Chondrocyte (in vitro differentiated cells): ENCODE results near the gene GPR183. TPM values are rescaled to one million over a fixed set of nuclear protein-coding genes. Genes with fewer than 3 reads are reported as not detected.

Experiments used
- DNase-seq: peaks from one replicate; pipeline ENCODE4 v3.0.0; 2021; ENCODE audit warnings: mixed read lengths, low spot score
- H3K27ac Mint-ChIP-seq: one replicate; pipeline ENCODE4 v1.8.0; 2021; ENCODE audit warnings: mild to moderate bottlenecking, moderate library complexity, mixed read lengths; ENCODE audit not compliant: unreplicated experiment
- H3K27me3 Mint-ChIP-seq: 2 replicates; pipeline ENCODE4 v1.8.0; 2021; ENCODE audit warnings: low read depth, mixed read lengths
- H3K36me3 Mint-ChIP-seq: 2 replicates; pipeline ENCODE4 v1.8.0; 2021; ENCODE audit warnings: low read depth, mixed read lengths
- H3K4me1 Mint-ChIP-seq: 2 replicates; pipeline ENCODE4 v1.8.0; 2021; ENCODE audit warnings: low read depth, mild to moderate bottlenecking, mixed read lengths
- H3K4me3 Mint-ChIP-seq: one replicate; pipeline ENCODE4 v1.8.0; 2021; ENCODE audit warnings: mild to moderate bottlenecking, moderate library complexity, mixed read lengths; ENCODE audit not compliant: unreplicated experiment
- H3K9me3 Mint-ChIP-seq: 2 replicates; pipeline ENCODE4 v1.8.0; 2021; ENCODE audit warnings: low read depth, mixed read lengths
- CTCF ChIP-seq: fragments of 200-600 bp; sonication (generic); IDR thresholded peaks from 2 replicates; pipeline ENCODE4 v1.5.0; 2021; ENCODE audit warnings: antibody characterized with exemption, mild to moderate bottlenecking, moderate library complexity
- total RNA-seq: library from RNA; stranded (reverse); gene quantifications from 3 replicates; pipeline ENCODE4 v1.2.1, GENCODE V29; 2021

Gene GPR183
- total RNA-seq, 1 donor from 2014 or later: 5.7 TPM

GRCh38 chr13:99342723-99343315 is 35.6 kb upstream of the GPR183 start:
- Mint-ChIP-seq H3K36me3 (peaks cover 40% of the 10 kb centered on the region), H3K4me3 (no peak overlapping the region), H3K27ac (no peak overlapping the region), H3K4me1 (peaks cover 7% of the 10 kb centered on the region), H3K9me3 (no peaks in the 10 kb centered on the region), H3K27me3 (no peaks in the 10 kb centered on the region)
- DNase-seq: no peak
- no peak for TF ChIP-seq CTCF

- H3K27me3 Mint-ChIP-seq: no peaks in the 10 kb centered on the region
- no peak overlapping the region for H3K27ac Mint-ChIP-seq
- no peak for DNase-seq
- no peaks in the 10 kb centered on the region for H3K9me3 Mint-ChIP-seq
- H3K4me1 Mint-ChIP-seq: peaks cover 7% of the 10 kb centered on the region
- H3K36me3 Mint-ChIP-seq: peaks cover 36% of the 10 kb centered on the region
- no peak for TF ChIP-seq CTCF
- H3K4me3 Mint-ChIP-seq: no peak overlapping the region
Observed at GRCh38 chr13:99341969-99342722, 34.9 kb upstream of the GPR183 start.

- Mint-ChIP-seq H3K36me3 (peaks cover 28% of the 10 kb centered on the region), H3K27me3 (no peaks in the 10 kb centered on the region), H3K4me3 (no peak overlapping the region)
Observed at GRCh38 chr13:99340638-99341037, 33.4 kb upstream of the GPR183 start.

GRCh38 chr13:99339736-99340397 is 32.7 kb upstream of the GPR183 start:
- TF ChIP-seq CTCF: no peak

More at GRCh38 chr13:99340638-99341037, 33.4 kb upstream of the GPR183 start:
- DNase-seq: no peak
- peaks cover 18% of the 10 kb centered on the region for H3K4me1 Mint-ChIP-seq
- H3K9me3 Mint-ChIP-seq: no peaks in the 10 kb centered on the region
- TF ChIP-seq CTCF: no peak
- H3K27ac Mint-ChIP-seq: no peak overlapping the region

GRCh38 chr13:99339230-99339721 is 32.1 kb upstream of the GPR183 start:
- TF ChIP-seq CTCF: no peak
- Mint-ChIP-seq H3K9me3 (no peaks in the 10 kb centered on the region), H3K27ac (no peak overlapping the region), H3K27me3 (no peaks in the 10 kb centered on the region), H3K36me3 (peaks cover 22% of the 10 kb centered on the region), H3K4me3 (no peak overlapping the region), H3K4me1 (peaks cover 23% of the 10 kb centered on the region)
- no peak for DNase-seq

More at GRCh38 chr13:99339736-99340397, 32.7 kb upstream of the GPR183 start:
- DNase-seq: no peak
- H3K27ac Mint-ChIP-seq: no peak overlapping the region
- H3K27me3 Mint-ChIP-seq: no peaks in the 10 kb centered on the region
- no peak overlapping the region for H3K4me3 Mint-ChIP-seq
- no peaks in the 10 kb centered on the region for H3K9me3 Mint-ChIP-seq
- H3K36me3 Mint-ChIP-seq: peaks cover 24% of the 10 kb centered on the region
- peaks cover 23% of the 10 kb centered on the region for H3K4me1 Mint-ChIP-seq
